MCF 10A (cell line): Measurements from ENCODE around the gene MET. TPM values are rescaled to one million over a fixed set of nuclear protein-coding genes. Genes with fewer than 3 reads are reported as not detected.

Source experiments
- BruUV-seq: library from RNA; stranded (reverse); fragments of 400-500 nt; replicated peaks from 2 replicates; lab custom pipeline; 2021; lab: Mats Ljungman, UMichigan
- CTCF ChIA-PET: fragments of 300-600 bp; sonication (Branson Sonifier 250); formaldehyde crosslinking; extraction: SDS; loops from one replicate; lab custom pipeline; 2021; ENCODE audit warnings: antibody characterized with exemption, inconsistent platforms; lab: Yijun Ruan, JAX
- POLR2A ChIA-PET: fragments of 300-600, 350-650 bp; sonication (Branson Sonifier 250); formaldehyde crosslinking; extraction: SDS; loops from one replicate; lab custom pipeline; 2020; ENCODE audit warnings: antibody characterized with exemption, inconsistent platforms; lab: Yijun Ruan, JAX
- DNase-seq: peaks from one replicate; pipeline ENCODE4 v3.0.0-alpha.2; 2018; ENCODE audit not compliant: unreplicated experiment
- H3K27ac Mint-ChIP-seq: one replicate; pipeline ENCODE4 v1.8.0; 2022; ENCODE audit warnings: mild to moderate bottlenecking, low read depth, mixed read lengths; ENCODE audit not compliant: unreplicated experiment
- H3K27me3 Mint-ChIP-seq: one replicate; pipeline ENCODE4 v1.8.0; 2022; ENCODE audit warnings: mixed read lengths; ENCODE audit not compliant: insufficient read depth, unreplicated experiment
- H3K36me3 Mint-ChIP-seq: one replicate; pipeline ENCODE4 v1.8.0; 2022; ENCODE audit warnings: mild to moderate bottlenecking, moderate library complexity, mixed read lengths; ENCODE audit not compliant: insufficient read depth, unreplicated experiment
- H3K4me1 Mint-ChIP-seq: one replicate; pipeline ENCODE4 v1.8.0; 2022; ENCODE audit warnings: mixed read lengths; ENCODE audit not compliant: insufficient read depth, unreplicated experiment
- H3K4me3 Mint-ChIP-seq: one replicate; pipeline ENCODE4 v1.8.0; 2022; ENCODE audit warnings: mild to moderate bottlenecking, moderate library complexity, mixed read lengths; ENCODE audit not compliant: unreplicated experiment
- H3K9me3 Mint-ChIP-seq: one replicate; pipeline ENCODE4 v1.8.0; 2022; ENCODE audit warnings: mixed read lengths; ENCODE audit not compliant: unreplicated experiment
- intact Hi-C: fragments of 100-400 bp; cut with micrococcal nuclease; formaldehyde crosslinking; loops from 2 replicates; pipeline ENCODE4 v1.14.1; 2022
- total RNA-seq: library from RNA; stranded (reverse); gene quantifications from 2 replicates; pipeline ENCODE4 v1.2.3, GENCODE V29; 2022
- TF ChIP-seq, protein P1 (sequence below): fragments of 200-600 bp; IDR thresholded peaks from one replicate; pipeline ENCODE4 v1.8.0; 2022; ENCODE audit warnings: antibody characterized with exemption, mild to moderate bottlenecking; ENCODE audit not compliant: unreplicated experiment

Gene MET
- total RNA-seq, 1 experiment from 2014 or later: 129 TPM

DNA sequence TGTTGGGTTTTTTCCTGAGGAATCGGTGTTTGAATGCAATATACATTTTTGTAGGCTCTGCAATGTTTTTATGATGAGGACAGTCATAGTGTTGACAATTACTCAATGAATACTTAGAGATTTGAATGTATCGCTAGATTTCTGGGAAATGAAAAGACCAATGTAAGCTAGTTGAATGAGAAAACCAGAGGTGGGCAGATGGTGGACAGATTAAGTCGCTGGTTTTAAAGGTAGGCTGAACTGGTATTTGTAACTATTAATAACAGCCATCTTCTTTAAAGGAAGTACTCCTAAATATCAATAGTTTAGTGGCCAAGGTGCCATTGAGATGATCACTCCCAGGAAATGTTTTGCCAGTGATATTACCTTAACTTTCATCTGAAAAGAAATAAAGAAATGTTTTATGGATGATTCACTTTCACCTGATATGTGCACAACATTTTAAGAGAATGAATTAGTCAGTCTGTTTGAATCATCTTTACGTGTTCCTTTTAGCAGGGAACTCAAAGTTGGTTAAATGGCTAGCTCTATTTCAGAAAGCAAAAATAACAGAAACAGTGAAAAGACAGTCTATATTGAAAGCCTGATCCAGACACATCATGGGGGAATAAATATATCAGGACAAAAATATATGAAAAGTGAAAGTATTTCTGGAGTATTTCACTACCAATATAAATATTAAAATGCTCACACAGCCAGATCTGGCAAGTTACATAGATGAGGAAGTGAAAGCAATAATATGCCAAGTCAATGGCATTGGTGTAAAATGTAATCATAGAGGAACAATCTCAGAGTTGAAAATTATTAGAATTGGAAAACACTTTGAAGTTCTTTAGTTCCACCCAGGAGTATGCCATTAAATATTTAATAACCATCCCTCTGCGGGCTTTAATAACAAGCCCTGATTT, 20.7 kb downstream of the MET start:
- Mint-ChIP-seq H3K4me3 (peak overlapping the region; percentile 61), H3K4me1 (peaks cover 47% of the 10 kb centered on the region), H3K9me3 (no peaks in the 10 kb centered on the region), H3K27me3 (no peaks in the 10 kb centered on the region), H3K36me3 (peaks cover 31% of the 10 kb centered on the region), H3K27ac (peak overlapping the region; percentile 76)
- BruUV-seq: TSS peak; percentile 69
- ChIA-PET POLR2A (interaction anchor here (0.6 to 4.9 kb wide), 13 partner anchors 8 to 482 kb away, joined by 3 to 101 read pairs (median 4); partner anchors contain the start of genes CAV2, MET and TES), CTCF (interaction anchor here (0.9 to 2.1 kb wide), 7 partner anchors 9 to 117 kb away, joined by 3 to 5 read pairs (median 4); no protein-coding TSS in a partner anchor)
- TF ChIP-seq, protein P1, sequence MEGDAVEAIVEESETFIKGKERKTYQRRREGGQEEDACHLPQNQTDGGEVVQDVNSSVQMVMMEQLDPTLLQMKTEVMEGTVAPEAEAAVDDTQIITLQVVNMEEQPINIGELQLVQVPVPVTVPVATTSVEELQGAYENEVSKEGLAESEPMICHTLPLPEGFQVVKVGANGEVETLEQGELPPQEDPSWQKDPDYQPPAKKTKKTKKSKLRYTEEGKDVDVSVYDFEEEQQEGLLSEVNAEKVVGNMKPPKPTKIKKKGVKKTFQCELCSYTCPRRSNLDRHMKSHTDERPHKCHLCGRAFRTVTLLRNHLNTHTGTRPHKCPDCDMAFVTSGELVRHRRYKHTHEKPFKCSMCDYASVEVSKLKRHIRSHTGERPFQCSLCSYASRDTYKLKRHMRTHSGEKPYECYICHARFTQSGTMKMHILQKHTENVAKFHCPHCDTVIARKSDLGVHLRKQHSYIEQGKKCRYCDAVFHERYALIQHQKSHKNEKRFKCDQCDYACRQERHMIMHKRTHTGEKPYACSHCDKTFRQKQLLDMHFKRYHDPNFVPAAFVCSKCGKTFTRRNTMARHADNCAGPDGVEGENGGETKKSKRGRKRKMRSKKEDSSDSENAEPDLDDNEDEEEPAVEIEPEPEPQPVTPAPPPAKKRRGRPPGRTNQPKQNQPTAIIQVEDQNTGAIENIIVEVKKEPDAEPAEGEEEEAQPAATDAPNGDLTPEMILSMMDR: no peak
- peak; percentile 56 for DNase-seq
- intact Hi-C loops: no loop called here

DNA sequence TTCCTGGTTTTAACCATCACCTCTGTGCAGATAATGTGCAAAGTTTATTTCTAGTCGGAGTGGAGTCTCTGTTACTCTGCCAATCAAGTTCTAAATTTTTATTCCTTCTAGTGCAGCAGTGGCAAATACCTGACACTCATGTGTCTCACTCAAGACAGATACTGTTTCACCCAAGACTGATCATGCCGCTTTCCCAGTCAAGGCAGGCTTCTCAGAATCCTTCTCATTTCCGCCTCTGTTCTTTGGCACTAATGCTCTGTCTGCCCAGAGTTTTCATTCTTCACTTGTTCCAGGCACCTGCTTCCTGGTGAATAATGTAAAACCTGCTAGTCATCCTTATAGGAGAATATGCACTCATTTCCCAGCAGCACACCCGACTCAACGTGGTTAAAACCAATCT, 24.7 kb downstream of the MET start:
- DNase-seq: no peak
- POLR2A ChIA-PET: interaction anchor here (1.1 to 2.1 kb wide), 2 partner anchors 11 to 22 kb away, joined by 4 to 8 read pairs; no protein-coding TSS in a partner anchor
- TF ChIP-seq, protein P1: no peak
- intact Hi-C loops: no loop called here
- H3K27me3 Mint-ChIP-seq: no peaks in the 10 kb centered on the region
- H3K36me3 Mint-ChIP-seq: peaks cover 50% of the 10 kb centered on the region
- CTCF ChIA-PET: no interaction called here
- BruUV-seq: no TSS peak
- H3K9me3 Mint-ChIP-seq: no peaks in the 10 kb centered on the region
- peak overlapping the region; percentile 68 for H3K27ac Mint-ChIP-seq
- H3K4me1 Mint-ChIP-seq: peaks cover 30% of the 10 kb centered on the region
- no peak overlapping the region for H3K4me3 Mint-ChIP-seq

DNA sequence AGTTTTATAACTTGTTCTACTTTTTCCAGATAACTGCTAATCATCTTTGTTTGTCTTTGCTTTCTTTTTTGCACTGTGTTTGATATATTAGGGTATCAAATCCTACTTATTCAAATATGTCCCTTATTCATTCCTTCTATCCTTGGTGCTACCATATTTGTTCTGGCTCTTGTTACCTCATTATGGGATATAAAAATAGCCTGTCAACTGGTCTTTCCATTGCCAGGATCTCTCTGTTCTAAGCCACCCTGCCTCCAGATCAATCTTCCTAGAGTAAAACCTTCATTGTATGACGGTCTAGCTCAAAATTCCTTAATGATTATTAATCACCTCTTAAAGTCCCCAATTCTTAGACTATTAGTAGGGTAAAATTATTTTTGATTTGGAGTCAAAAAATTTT, 25.2 kb downstream of the MET start:
- ChIA-PET CTCF (no interaction called here), POLR2A (interaction anchor here (1.7 kb wide), 1 partner anchor 11 kb away, joined by 10 read pairs; no protein-coding TSS in a partner anchor)
- Mint-ChIP-seq H3K4me1 (peaks cover 28% of the 10 kb centered on the region), H3K27me3 (no peaks in the 10 kb centered on the region), H3K27ac (no peak overlapping the region), H3K9me3 (no peaks in the 10 kb centered on the region), H3K36me3 (peaks cover 50% of the 10 kb centered on the region), H3K4me3 (no peak overlapping the region)
- intact Hi-C loops: no loop called here
- no TSS peak for BruUV-seq
- TF ChIP-seq, protein P1: no peak
- no peak for DNase-seq

DNA sequence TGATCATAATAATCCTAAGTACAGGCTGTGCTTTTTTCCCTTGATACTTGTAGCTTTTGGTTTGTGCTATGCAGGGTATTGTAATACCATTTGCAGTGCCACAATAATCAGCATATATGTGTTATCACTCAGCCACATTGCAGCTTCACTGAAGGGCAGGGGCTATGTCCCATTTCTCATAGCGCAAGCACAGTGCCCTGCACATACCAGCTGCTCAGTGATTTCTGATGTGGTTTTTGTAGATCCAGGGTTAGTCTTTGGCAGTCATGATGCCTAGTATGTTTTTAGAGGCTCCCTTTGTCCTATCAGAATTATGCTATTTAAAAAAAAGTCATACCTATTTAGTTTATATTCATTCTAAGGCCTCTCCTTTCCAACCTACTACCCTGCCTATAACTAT, 25.8 kb downstream of the MET start:
- no peak for DNase-seq
- POLR2A ChIA-PET: interaction anchor here (0.6 to 5.5 kb wide), 3 partner anchors 10 to 69 kb away, joined by 3 to 77 read pairs (median 10); partner anchors contain the start of gene MET
- CTCF ChIA-PET: no interaction called here
- H3K27me3 Mint-ChIP-seq: no peaks in the 10 kb centered on the region
- intact Hi-C loops: no loop called here
- no peak overlapping the region for H3K27ac Mint-ChIP-seq
- no TSS peak for BruUV-seq
- H3K4me3 Mint-ChIP-seq: no peak overlapping the region
- peaks cover 50% of the 10 kb centered on the region for H3K36me3 Mint-ChIP-seq
- TF ChIP-seq, protein P1: no peak
- H3K9me3 Mint-ChIP-seq: no peaks in the 10 kb centered on the region
- peaks cover 28% of the 10 kb centered on the region for H3K4me1 Mint-ChIP-seq
